Measurements from ENCODE around the gene PRKCE. TPM values are rescaled to one million over a fixed set of nuclear protein-coding genes. Genes with fewer than 3 reads are reported as not detected.

Gene PRKCE
- total RNA-seq, 1 experiment from 2014 or later: 1.3 TPM

- Histone ChIP-seq H2BK5ac (ENCODE audit: insufficient read length, low read length) (no peak overlapping the region), H4K91ac (ENCODE audit: insufficient read length, low read depth, low read length) (no peak overlapping the region), H4K20me1 (ENCODE audit: control insufficient read depth, insufficient read depth, insufficient read length) (no peaks in the 10 kb centered on the region), H3K9ac (ENCODE audit: extremely low read depth, insufficient read length, low read length) (no peak overlapping the region), H3K23ac (ENCODE audit: insufficient read length, low read depth, low read length) (no peak overlapping the region), H3K18ac (ENCODE audit: insufficient read length, low read depth, low read length) (no peak overlapping the region), H2BK120ac (ENCODE audit: low read depth, low read length, poor library complexity, severe bottlenecking) (no peak overlapping the region), H3K14ac (ENCODE audit: insufficient read depth, low read length) (no peak overlapping the region), H3T11ph (ENCODE audit: low read length) (no peak overlapping the region), H3K27ac (ENCODE audit: insufficient read length, low read depth, low read length) (no peak overlapping the region), H2BK20ac (ENCODE audit: low read depth, low read length, poor library complexity, severe bottlenecking) (no peak overlapping the region), H3K9me3 (ENCODE audit: control insufficient read depth, low read depth, low read length) (no peaks in the 10 kb centered on the region), H2AFZ (ENCODE audit: low read length) (no peak overlapping the region), H3K27me3 (ENCODE audit: insufficient read depth, low read length) (no peaks in the 10 kb centered on the region), H3K23me2 (ENCODE audit: insufficient read length, low read depth, low read length, poor library complexity, severe bottlenecking) (no peaks in the 10 kb centered on the region), H2BK15ac (ENCODE audit: low read depth, low read length) (no peak overlapping the region), H3K56ac (ENCODE audit: insufficient read length, low read depth, low read length) (no peak overlapping the region), H4K5ac (ENCODE audit: insufficient read length, low read depth, low read length) (no peak overlapping the region), H2AK5ac (ENCODE audit: insufficient read length, low read length) (no peak overlapping the region), H3K4ac (ENCODE audit: low read depth, low read length) (no peak overlapping the region), H4K8ac (replicated peaks; ENCODE audit: insufficient read length, low read depth, low read length) (no peak overlapping the region), H2BK12ac (ENCODE audit: insufficient read length, low read depth, low read length) (no peak overlapping the region), H3K4me1 (ENCODE audit: insufficient read depth, low read length) (no peaks in the 10 kb centered on the region), H3K79me2 (ENCODE audit: insufficient read depth, low read length) (no peaks in the 10 kb centered on the region; the same call in 1 of the 2 replicates), H3K79me1 (ENCODE audit: insufficient read depth, low read depth, low read length, poor library complexity, severe bottlenecking) (no peaks in the 10 kb centered on the region), H3K4me2 (ENCODE audit: insufficient read depth, insufficient read length, low read length) (no peak overlapping the region)
- Mint-ChIP-seq H3K27ac (no peak overlapping the region), H3K27me3 (ENCODE audit: low read depth) (no peaks in the 10 kb centered on the region), H3K36me3 (ENCODE audit: insufficient read depth in 1 of 3, low read depth in 3 of 3) (no peaks in the 10 kb centered on the region), H3K4me1 (peaks cover 9 to 12% of the 10 kb centered on the region in 2 experiments; a peak in 3 of 4 replicates), H3K9me3 (no peaks in the 10 kb centered on the region), H3K4me3 (no peak overlapping the region)
- DNase-seq: no peak
- no peak for TF ChIP-seq CTCF (conservative IDR thresholded peaks at IDR 0.05)
- WGBS (ENCODE audit: extremely low coverage, insufficient read length, low lambda C conversion rate): no CpG with 5 or more reads among the region's 4 CpGs
Observed at GRCh38 chr2:45616658-45617411, 34.6 kb upstream of the PRKCE start.
